Activated CD4-positive, CD25-positive, alpha-beta regulatory T cell treated with anti-CD3 and anti-CD28 coated beads, Interleukin-2, amount 50 U/mL, for 24 hours (primary cell): ENCODE results near the gene INO80E.
"Not testable (repeated sequence)": the region's sequence is repeated elsewhere in the genome, so short reads cannot be mapped to it uniquely, and the experiment has no call there.

Experiments used
- ATAC-seq, 2 donors: fragments of 150-1000 bp; cut with Tn5 transposase; one replicate each; pipeline ENCODE4 v1.10.0; 2021; ENCODE audit warnings: mild to moderate bottlenecking in 1 of 2, moderate library complexity in 1 of 2

The INO80E gene

GRCh38 chr16:30032083-30032819, 36.2 kb downstream of the INO80E start:
- ATAC-seq: peak; percentile 45 to 48

DNA sequence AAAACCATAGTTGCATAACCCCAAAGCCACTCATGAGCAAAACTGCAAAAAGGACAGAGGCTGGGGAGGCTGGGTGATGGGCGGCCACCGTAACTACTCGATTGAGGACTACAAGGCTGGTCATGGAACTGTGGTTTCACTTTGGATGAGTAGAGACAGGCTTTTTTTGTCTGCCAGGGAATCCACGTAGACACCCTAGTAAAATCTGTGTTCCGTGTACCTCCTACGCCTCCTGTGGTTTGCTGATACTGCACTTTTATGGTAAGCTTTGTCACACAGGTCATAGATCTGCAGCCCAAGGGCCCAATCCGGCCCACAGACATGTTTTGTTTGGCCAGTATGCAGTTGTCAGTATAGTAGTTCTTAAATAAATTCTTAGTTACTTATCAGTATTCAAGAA, 37.2 kb downstream of the INO80E start:
- ATAC-seq: peak; percentile 40 to 61

GRCh38 chr16:30040221-30040620, 44.2 kb downstream of the INO80E start:
- no peak for ATAC-seq

DNA sequence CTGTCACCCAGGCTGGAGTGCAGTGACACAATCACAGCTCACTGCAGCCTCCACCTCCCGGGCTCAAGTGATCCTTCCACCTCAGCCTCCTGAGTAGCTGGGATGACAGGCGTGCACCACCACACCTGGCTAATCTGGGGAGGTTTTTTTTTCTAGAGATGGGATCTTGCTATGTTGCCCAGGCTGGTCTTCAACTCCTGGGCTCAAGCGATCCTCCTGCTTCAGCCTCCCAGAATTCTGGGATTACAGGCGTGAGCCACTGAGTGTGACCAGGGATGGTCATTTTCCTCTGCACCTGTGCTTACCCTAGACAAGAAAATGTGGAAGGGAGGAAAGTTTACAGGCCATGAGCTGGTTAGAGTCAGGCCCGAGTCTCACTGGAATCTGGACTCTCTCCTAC, 44.6 kb downstream of the INO80E start:
- not testable (repeated sequence) for ATAC-seq

DNA sequence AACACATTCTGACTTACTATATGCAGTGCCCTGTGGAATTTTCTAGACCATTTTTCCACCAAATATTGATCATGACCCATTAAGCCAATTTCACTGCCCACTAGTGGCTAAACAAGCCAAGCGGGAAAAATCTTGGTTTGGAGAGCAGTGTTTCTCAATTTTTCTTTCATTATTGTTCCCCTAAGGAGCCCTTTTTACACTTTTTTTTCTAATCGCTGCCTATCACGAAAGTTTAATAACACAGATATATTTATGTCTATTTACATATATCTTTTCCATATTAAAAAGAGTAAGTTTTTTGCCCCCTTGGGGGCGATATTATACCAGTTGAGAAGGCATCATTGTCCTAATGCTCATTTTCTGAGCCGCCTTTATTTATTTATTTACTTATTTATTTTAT, 45.8 kb downstream of the INO80E start:
- no peak for ATAC-seq

- no peak for ATAC-seq
Observed at GRCh38 chr16:30046178-30046577, 50.1 kb downstream of the INO80E start.

DNA sequence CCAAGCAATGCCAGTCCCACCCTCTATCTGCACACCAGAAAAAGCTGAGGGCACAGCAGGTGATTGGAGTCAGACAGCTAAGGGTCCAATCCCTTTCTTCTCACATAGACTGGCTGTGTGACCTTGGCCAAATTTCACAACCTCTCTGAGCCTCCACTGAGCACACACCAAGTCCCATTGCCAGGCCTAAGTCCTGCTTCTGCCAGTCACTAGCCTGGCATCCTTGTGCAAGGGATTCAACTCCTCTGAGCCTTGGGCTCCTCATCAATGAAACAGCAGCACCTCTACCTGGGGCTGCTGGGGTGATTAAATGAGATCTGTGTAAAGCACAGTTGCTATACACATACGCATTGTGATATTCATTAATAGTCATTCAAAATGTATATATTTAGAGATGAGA, 50.5 kb downstream of the INO80E start:
- no peak for ATAC-seq

- no peak for ATAC-seq
Observed at GRCh38 chr16:30049871-30050270, 53.8 kb downstream of the INO80E start.

- no peak for ATAC-seq
Observed at GRCh38 chr16:30051518-30051917, 55.5 kb downstream of the INO80E start.

- peak; percentile 81 to 82 for ATAC-seq
Observed at GRCh38 chr16:30052671-30053372, 56.8 kb downstream of the INO80E start.

GRCh38 chr16:30053376-30054015, 57.5 kb downstream of the INO80E start:
- no peak for ATAC-seq

DNA sequence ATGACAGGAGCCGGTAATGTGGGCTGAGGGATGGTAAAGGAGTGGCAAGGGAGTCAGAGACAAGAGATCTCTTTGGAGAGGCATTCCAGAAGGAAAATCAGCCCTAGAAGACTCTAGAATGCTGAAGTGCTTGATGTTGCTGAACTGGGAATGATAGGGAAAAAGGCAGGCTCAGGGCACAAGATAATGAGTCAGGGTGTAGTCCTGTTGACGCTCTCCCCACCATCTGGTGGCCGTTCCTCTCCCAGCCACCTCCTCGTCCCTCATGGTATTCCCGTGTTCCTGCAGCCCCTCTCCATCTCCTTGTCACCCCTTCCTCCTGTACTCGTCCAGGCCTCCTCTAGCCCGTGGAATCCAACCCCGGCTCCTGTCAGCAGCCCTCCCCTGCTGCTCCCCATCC, 58.4 kb downstream of the INO80E start:
- ATAC-seq: no peak

DNA sequence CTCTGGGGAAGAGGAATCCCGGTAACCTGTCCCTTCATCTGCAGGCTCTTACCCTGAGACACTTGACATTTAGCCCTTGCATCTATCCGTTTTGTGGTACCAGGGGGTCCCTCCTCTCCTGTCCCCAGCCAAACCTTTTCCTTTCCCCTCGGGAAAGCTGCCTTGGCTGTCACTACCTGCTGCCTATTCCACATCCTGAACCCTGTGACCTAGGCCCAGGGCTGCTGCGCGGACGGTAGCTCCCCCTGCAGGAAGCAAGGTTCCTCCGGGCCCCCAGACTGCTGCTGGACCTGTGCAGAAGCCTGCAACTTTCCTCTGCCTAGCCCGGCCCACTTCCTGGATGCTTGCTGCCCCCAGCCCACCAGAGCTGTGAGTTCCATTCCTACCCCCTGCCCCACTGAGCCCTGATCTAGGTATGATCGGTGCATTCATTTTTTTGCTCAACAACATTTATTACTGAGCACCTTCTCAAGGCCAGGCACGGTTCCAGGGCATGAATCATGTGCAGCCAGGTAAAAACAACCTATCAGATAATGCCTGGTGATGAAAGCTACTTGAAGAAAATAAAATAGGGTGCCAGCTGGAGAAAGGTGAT, 59.0 kb downstream of the INO80E start:
- peak; percentile 68 to 72 for ATAC-seq
